Kidney capillary endothelial cell (primary cell): Measurements from ENCODE around the gene TEX35.
A peak's percentile ranks its signal among the peaks of the same experiment; 100 is the strongest.

Experiments used
- DNase-seq: peaks from one replicate; pipeline ENCODE4 v3.0.0-alpha.2; 2018; ENCODE audit warnings: low spot score

Gene TEX35

GRCh38 chr1:178512566-178513277 lies at the start of gene TEX35:
Gene TEX35, plus strand, starts transcription at chr1:178513109. Its CDS starts 80 bp downstream, at chr1:178513189.
- no peak for DNase-seq

- no peak for DNase-seq
These were observed 48.8 kb upstream of the TEX35 start for GRCh38 chr1:178464141-178464540.

- no peak for DNase-seq
These were observed 48.3 kb upstream of the TEX35 start for GRCh38 chr1:178464566-178464965.

GRCh38 chr1:178465011-178465410 lies 47.9 kb upstream of the TEX35 start:
- DNase-seq: peak; percentile 16

GRCh38 chr1:178467837-178468236 lies 45.1 kb upstream of the TEX35 start:
- no peak for DNase-seq

- DNase-seq: no peak
These were observed 42.4 kb upstream of the TEX35 start for GRCh38 chr1:178470411-178470960.

- DNase-seq: no peak
These were observed 40.4 kb upstream of the TEX35 start for GRCh38 chr1:178472531-178472930.

- DNase-seq: no peak
These were observed 35.5 kb upstream of the TEX35 start for GRCh38 chr1:178477373-178477772.

GRCh38 chr1:178477841-178478240 lies 35.1 kb upstream of the TEX35 start:
- DNase-seq: no peak

- DNase-seq: no peak
These were observed 29.5 kb upstream of the TEX35 start for GRCh38 chr1:178483251-178483957.

- DNase-seq: peak; percentile 57
These were observed 28.1 kb upstream of the TEX35 start for GRCh38 chr1:178484698-178485225.

GRCh38 chr1:178485541-178485981 lies 27.3 kb upstream of the TEX35 start:
- DNase-seq: peak; percentile 55

GRCh38 chr1:178486100-178487069 lies 26.5 kb upstream of the TEX35 start:
- DNase-seq: no peak

- DNase-seq: no peak
These were observed 25.8 kb upstream of the TEX35 start for GRCh38 chr1:178487070-178487615.

GRCh38 chr1:178488393-178488792 lies 24.5 kb upstream of the TEX35 start:
- no peak for DNase-seq

GRCh38 chr1:178489399-178489798 lies 23.5 kb upstream of the TEX35 start:
- DNase-seq: no peak

- DNase-seq: no peak
These were observed 22.8 kb upstream of the TEX35 start for GRCh38 chr1:178490136-178490535.

- DNase-seq: no peak
These were observed 21.9 kb upstream of the TEX35 start for GRCh38 chr1:178490967-178491366.

- DNase-seq: no peak
These were observed 21.2 kb upstream of the TEX35 start for GRCh38 chr1:178491721-178492120.

- DNase-seq: no peak
These were observed 20.6 kb upstream of the TEX35 start for GRCh38 chr1:178492341-178492740.

GRCh38 chr1:178493301-178493741 lies 19.6 kb upstream of the TEX35 start:
- DNase-seq: no peak
